ENCODE data around the gene PMFBP1. TPM values are rescaled to one million over a fixed set of nuclear protein-coding genes. Genes with fewer than 3 reads are reported as not detected.

The PMFBP1 gene
- total and polyA plus RNA-seq, 2 donors: 0.84 to 1.4 TPM

Other genes starting within 250 kb of the PMFBP1 start
- 0.11 TPM for gene PKD1L3, start 171.8 kb downstream of the PMFBP1 start, total RNA-seq
- gene PKD1L3, start 171.8 kb downstream of the PMFBP1 start, polyA plus RNA-seq: 0.03 TPM
- gene DHODH, start 163.4 kb downstream of the PMFBP1 start, total RNA-seq: 3.9 TPM
- 7.1 TPM for gene DHODH, start 163.4 kb downstream of the PMFBP1 start, polyA plus RNA-seq
- 0.95 TPM for gene HP, start 117.7 kb downstream of the PMFBP1 start, total RNA-seq
- 40.2 TPM for gene HP, start 117.7 kb downstream of the PMFBP1 start, polyA plus RNA-seq
- gene HPR, start 108.9 kb downstream of the PMFBP1 start, total RNA-seq: not detected
- gene HPR, start 108.9 kb downstream of the PMFBP1 start, polyA plus RNA-seq: 0.60 TPM
- 16.2 TPM for gene TXNL4B, start 78.5 kb downstream of the PMFBP1 start, total RNA-seq
- 7.7 TPM for gene TXNL4B, start 78.5 kb downstream of the PMFBP1 start, polyA plus RNA-seq
- 38.6 TPM for gene DHX38, start 78.3 kb downstream of the PMFBP1 start, total RNA-seq
- 44.1 TPM for gene DHX38, start 78.3 kb downstream of the PMFBP1 start, polyA plus RNA-seq

Data from urinary bladder (tissue), 2 donors.